ENCODE measurements around the gene CYSLTR2.

- no peak for TF ChIP-seq EZH2 (IDR thresholded peaks at IDR 0.05; ENCODE audit: low read length)
- TF ChIP-seq CTCF (optimal IDR thresholded peaks at IDR 0.05 in 1 of 3, IDR thresholded peaks at IDR 0.05 in 1 of 3, conservative IDR thresholded peaks at IDR 0.05 in 1 of 3; ENCODE audit: extremely low read depth in 1 of 3, insufficient read depth in 2 of 3, low read length in 3 of 3) = no peak
Measured at GRCh38 chr13:48729856-48730255, 76.1 kb downstream of the CYSLTR2 start.
